D341Med (cell line): Measurements from ENCODE around the gene RERE.

Experiments used
- DNase-seq: peaks from one replicate; pipeline ENCODE4 v3.0.0; 2012; ENCODE audit warnings: low spot score

Gene RERE

GRCh38 chr1:8664887-8665286 lies 152.6 kb downstream of the RERE start:
- DNase-seq, result no peak

DNA sequence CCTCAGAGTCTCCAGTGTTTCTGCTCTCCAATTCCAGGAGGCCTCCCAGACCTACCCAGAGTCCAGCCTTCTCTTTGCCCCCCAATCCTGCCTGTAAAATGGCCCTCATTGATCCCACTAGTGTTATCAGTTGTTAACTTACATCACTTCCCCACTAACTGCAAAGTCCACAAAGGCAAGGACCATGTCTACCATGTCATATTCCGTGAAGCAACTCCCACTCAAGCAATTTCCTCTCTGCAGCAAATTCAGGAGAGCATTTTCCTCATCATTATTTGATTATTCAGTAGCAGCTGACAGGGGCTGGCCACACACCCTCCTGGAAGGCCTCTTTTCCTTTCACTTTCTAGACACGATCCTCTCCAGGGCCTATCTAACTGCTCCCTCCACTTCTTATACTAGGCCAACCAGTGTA lies 153.5 kb downstream of the RERE start:
- DNase-seq, result no peak

DNA sequence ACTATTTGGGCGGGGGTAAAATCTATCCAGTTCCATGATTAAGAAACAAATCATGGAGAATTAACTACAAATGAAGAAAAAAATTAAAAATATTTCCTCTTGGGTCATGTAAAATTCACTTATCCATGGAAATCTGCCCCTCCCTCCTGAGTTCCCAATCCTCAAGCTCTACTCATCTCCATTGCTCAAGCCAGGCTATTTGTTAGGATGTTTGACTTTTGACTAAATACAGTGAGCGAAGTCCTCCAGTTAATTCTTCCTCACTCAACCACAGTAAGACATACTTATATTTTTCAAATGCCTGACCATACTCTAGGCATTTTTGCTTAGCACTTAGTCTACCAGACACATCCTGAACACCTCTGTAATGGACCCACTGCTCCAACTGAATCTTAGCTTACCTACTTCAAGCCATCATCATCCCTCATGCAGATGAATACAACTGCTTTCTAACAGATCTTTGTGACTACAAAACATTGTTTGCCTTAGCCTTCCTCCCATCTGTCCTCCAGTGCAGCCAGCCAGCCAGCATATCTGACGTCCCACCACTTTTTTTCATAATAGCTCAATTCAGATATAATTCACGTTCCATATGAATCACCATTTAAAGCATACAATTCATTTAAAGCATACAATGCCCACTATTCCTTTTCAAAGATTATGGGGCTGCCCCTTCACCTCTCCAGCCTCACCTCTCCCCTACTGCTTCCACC lies 154.2 kb downstream of the RERE start:
- DNase-seq, result no peak

GRCh38 chr1:8662380-8663072 lies 154.9 kb downstream of the RERE start:
- DNase-seq, result no peak

DNA sequence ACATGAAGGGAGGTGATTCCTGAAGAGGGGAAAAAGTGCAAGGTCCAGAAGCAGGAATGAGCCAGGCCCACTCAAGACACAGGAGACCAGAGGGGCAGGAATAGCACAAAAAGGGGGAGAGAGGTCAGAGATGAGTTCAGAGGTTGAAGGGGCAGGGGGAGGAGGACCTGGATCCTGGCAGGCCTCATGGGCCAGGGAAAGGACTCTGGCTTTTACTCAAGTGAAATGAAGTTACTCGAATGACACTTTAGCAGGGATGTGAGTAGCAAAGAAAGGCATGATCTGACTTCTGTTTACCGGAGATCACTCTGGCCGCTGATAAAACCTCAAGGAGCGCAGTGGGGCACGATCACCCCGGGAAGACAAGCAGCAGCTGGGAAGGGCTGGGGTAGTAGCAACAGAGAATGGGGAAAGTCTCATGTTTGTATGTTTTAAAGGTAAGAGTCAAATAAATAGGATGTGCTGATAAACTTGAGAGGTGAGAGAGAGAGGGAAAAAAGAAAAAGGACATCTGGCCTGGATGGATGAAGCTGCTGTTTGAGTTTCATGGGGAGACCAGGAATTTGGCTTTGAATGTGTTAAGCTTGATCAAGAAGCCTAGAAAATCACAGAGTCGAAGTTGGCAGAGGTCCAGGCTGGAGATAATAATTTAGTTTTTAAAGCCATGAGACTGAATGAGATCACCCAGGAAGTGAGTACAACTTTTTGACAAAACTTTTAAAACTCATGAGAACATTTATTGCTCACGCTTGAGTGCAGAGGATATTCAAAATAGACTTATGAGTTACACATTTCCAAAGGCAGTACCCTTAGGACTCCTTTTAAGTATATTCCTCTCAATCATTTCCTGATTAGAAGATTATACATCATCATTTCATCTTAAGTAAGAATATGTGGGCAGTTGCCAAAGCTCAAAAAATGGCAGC lies 156.0 kb downstream of the RERE start:
- no peak for DNase-seq

GRCh38 chr1:8660411-8660828 lies 157.0 kb downstream of the RERE start:
- no peak for DNase-seq

DNA sequence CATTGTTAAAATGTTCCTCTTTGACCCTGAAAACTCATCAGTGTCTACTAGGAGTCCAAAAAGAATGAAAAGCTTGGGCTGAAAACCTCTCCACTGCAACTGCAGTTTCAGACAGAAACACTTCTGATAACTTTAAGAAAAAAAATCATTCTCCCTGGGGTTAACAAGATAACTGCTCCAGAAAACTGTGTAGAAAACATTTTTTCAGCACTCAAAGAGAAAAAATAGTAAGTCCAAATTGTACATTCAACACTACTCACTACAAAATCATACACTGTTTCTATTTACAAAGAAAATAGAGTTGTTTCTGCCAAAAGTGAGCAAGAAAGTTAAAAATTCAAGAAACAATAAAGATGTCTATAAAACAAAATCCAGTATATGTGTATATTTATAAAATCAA lies 157.8 kb downstream of the RERE start:
- no peak for DNase-seq

DNA sequence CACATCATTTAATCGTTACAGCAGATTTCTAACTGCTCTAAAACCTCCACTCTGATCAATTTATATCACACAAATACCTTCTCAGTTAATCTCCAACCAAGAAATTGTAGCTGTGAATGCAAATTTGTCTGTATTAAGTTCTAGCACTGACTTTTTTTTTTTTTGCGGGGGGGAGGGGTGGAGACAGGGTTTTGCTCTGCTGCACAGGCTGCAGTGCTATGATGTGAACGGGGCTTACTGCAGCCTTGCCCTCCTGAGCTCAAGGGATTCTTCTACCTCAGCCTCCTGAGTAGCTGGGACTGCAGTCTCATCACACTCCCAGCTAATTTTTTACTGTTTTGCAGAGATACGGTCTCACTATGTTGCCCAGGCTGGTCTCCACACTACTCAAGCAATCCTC lies 163.6 kb downstream of the RERE start:
- no peak for DNase-seq

GRCh38 chr1:8652467-8653046 lies 164.9 kb downstream of the RERE start:
- no peak for DNase-seq

- DNase-seq, result no peak
Measured at GRCh38 chr1:8651962-8652361, 165.5 kb downstream of the RERE start.

GRCh38 chr1:8651236-8651890 lies 166.1 kb downstream of the RERE start:
- no peak for DNase-seq

GRCh38 chr1:8649875-8650274 lies 167.6 kb downstream of the RERE start:
- no peak for DNase-seq

DNA sequence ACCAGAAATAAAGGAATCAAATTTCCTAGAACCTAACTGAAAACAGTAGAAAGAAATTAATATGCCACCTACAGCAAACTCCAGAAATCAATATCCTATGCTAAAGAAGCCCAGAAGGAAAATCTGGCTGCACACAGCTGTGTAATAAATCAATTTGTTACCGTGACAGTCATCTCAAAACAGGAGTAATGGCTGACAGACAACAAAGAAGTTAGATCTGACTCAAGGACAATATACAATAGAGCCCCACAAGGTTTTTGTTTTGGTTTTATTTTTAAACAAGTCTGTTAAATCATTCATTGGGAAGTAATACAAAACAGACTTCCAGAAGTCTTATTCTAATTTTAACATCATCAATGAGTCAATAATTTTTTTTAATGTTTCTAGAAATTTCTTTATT lies 168.4 kb downstream of the RERE start:
- no peak for DNase-seq

GRCh38 chr1:8646996-8647395 lies 170.4 kb downstream of the RERE start:
- no peak for DNase-seq

DNA sequence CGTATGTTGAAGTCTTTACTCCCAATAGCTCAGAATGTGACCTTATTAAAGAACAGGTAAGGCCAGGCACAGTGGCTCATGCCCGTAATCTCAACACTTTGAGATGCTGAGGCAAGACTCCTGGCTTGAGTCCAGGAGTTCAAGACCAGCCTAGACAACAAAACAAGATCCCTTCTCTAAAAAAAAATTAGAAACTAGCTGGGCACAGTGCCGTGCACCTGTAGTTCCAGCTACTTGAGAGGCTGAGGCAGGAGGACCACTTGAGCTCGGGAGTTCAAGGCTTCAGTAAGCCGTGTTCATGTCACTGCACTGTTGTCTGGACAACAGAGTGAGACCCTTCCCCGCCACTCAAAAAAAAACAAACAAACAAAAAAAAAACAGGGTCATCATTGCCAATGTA lies 171.3 kb downstream of the RERE start:
- no peak for DNase-seq

DNA sequence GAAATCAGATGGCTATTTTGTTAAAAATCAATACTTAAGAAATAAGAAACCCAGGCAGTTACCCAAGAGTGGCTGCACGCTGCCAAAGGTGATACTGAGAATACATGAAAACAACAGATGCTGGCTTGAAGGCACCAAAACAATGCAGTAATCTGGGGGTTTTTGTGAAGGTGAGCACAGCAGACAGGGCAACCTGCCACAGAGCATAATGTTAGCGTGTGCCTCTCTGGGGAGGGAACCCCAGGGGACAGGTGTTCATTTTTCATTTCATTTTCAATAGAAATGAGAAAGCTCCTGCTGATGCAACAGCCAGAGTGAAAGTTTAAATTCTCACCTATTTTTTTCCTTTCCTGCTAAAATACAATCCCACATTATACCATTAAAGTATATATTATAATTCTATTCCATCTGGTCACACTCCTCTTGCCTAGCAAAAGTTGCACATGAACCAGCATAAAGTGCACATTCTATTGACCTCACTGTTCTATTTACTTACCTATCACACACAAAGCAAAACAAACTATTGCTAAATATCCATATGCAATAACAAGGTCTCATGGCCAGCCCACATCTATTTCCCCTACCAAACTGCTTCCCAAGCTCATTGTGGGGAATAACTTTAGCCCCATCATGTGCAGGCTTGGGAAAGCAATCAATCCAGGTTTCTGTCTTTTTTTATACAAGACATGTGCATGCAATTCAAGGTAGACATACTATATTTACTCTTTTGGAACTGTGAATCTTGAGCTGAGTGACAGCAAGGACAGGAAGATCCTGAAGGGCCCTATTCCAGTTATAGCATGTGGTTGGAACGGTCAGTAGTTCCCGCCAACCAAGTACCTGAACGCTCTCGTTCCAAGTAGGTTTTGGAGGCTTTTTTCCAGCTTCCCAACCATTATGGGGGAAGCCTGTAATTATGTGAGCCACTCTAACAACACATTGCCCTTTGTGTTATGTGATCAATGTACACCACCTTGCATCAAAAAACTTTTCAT lies 173.6 kb downstream of the RERE start:
- peak; percentile 52 for DNase-seq

GRCh38 chr1:8642114-8642513 lies 175.3 kb downstream of the RERE start:
- DNase-seq, result no peak

DNA sequence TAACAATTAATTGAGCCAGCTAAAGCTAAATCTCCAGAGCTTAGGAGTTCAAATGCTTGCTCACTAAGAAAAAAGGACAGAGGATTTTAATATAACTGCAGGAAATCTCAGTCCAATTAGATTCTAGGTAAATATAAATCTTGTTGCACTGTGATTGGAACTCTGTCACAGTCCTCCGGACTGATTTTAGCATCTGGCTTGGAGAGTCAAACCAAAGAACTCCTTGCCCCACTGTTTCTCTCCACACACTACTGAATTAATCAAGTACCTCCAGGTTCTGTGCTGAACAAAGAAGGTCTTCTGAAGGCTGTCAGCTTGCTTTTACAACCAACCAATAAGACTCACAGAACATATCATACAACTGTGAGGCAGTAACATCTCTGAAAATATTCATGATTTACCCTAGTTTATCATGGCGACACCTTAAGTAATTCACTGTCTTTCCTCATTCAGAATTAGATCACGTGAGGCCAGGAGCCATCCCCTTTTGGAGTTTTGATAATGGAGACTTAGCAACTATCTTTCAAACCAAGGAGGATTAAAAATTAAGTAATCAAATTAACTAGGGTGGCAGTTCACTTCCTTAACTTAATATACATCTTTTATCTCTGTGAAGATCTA lies 176.0 kb downstream of the RERE start:
- no peak for DNase-seq

GRCh38 chr1:8640950-8641349 lies 176.5 kb downstream of the RERE start:
- DNase-seq, result no peak

- no peak for DNase-seq
Measured at GRCh38 chr1:8639148-8639547, 178.3 kb downstream of the RERE start.
